ENCODE measurements around the gene ARGLU1. TPM values are rescaled to one million over a fixed set of nuclear protein-coding genes. Genes with fewer than 3 reads are reported as not detected.

Gene ARGLU1
- total RNA-seq, 3 donors from 2014 or later, result 122 to 181 (median 136) TPM

DNA sequence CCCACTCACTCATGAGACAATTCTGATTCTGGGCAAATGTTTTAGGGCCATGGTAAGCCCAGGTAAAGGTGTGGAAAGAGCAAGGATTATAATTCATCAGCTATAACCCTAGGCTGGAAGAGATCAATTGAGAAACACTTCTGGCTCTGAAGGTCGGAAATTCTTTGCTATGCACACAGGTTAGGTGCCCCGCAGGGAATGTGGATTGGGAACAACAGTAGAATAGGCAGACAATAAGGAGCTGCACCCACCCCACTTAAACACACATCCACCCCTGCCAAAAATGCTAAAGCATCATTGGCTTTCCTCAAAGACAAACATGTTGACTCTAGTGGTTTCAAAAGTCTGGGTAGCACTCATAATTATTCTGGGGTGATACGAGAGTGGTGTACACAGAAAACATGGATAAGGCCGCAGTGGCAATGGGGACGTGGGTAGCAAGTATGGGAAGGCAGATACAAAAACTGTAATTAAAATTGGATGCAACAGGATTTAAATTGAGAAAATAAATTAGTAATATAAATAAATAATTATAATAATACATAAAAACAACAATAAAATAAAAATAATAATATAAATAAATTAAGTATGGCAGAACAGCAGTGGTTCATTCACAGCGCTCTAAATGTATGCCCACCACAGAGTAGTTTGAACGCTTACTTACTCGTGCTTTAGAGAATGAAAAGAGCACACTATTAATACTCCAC lies 41.0 kb downstream of the ARGLU1 start:
- no peak overlapping the region for H3K27ac ChIP-seq
- H3K9me3 ChIP-seq, result no peaks in the 10 kb centered on the region
- no peak overlapping the region for H3K4me3 ChIP-seq
- no peak for TF ChIP-seq POLR2A (IDR thresholded peaks at IDR 0.05)
- TF ChIP-seq POLR2AphosphoS5 (IDR thresholded peaks at IDR 0.05), result no peak
- TF ChIP-seq, protein P1, sequence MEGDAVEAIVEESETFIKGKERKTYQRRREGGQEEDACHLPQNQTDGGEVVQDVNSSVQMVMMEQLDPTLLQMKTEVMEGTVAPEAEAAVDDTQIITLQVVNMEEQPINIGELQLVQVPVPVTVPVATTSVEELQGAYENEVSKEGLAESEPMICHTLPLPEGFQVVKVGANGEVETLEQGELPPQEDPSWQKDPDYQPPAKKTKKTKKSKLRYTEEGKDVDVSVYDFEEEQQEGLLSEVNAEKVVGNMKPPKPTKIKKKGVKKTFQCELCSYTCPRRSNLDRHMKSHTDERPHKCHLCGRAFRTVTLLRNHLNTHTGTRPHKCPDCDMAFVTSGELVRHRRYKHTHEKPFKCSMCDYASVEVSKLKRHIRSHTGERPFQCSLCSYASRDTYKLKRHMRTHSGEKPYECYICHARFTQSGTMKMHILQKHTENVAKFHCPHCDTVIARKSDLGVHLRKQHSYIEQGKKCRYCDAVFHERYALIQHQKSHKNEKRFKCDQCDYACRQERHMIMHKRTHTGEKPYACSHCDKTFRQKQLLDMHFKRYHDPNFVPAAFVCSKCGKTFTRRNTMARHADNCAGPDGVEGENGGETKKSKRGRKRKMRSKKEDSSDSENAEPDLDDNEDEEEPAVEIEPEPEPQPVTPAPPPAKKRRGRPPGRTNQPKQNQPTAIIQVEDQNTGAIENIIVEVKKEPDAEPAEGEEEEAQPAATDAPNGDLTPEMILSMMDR (IDR thresholded peaks at IDR 0.05), result no peak
- no peak for DNase-seq (ENCODE audit: low spot score in 2 of 2)
- H3K36me3 ChIP-seq, result no peaks in the 10 kb centered on the region
- H3K27me3 ChIP-seq, result no peaks in the 10 kb centered on the region
- intact Hi-C loops (cut with DNase I; ENCODE audit: low total_unique reads), result no loop called here
- peaks cover 0 to 5% of the 10 kb centered on the region in 2 donors for H3K4me1 ChIP-seq

DNA sequence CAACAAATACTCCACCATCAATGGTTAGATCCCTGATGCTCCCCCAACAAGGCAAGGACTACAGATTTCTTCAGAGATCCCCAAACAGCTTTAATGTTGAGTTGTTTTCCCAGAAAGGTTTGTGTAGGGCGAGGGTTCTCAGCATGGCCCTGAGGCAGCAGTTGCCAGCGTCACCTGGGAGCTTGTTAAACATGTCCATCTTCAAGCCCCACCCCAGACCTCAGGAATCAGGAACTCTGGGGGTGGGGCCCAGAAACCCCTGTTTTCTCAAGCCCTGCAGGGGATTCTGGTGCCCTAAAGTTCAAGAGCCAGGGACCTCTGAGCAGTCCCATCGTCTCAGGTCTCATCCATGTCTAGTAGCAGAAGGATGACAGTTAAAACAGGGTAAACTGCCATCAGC lies 42.1 kb downstream of the ARGLU1 start:
- Histone ChIP-seq H3K27me3 (no peaks in the 10 kb centered on the region), H3K9me3 (no peaks in the 10 kb centered on the region), H3K36me3 (no peaks in the 10 kb centered on the region), H3K4me1 (peaks cover 0 to 5% of the 10 kb centered on the region in 2 donors), H3K27ac (peak overlapping the region; percentile 1 to 12), H3K4me3 (no peak overlapping the region)
- TF ChIP-seq, protein P1 (IDR thresholded peaks at IDR 0.05), result no peak
- intact Hi-C loops (cut with DNase I; ENCODE audit: low total_unique reads), result no loop called here
- DNase-seq (ENCODE audit: low spot score in 2 of 2), result no peak

DNA sequence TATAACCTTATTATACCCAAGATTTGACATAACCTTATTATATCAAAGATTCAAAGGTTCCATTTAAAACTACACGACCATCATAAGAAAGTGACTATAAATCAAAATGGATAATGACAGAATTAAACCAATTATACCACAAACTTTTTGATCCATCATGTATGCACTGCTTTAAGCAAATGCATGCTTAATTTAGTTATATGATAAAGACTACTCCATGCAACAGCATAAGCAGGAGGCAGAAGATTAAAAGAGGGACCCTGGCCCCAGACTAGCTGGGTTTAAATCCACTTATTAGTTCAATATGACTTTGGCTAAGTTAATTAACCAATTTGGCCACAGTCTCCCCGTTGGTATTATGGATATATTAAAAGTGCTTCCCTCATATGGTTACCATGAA lies 43.8 kb downstream of the ARGLU1 start:
- Histone ChIP-seq H3K36me3 (no peaks in the 10 kb centered on the region), H3K4me3 (no peak overlapping the region), H3K27ac (no peak overlapping the region), H3K9me3 (no peaks in the 10 kb centered on the region), H3K4me1 (peaks cover 0 to 5% of the 10 kb centered on the region in 2 donors), H3K27me3 (no peaks in the 10 kb centered on the region)
- no peak for DNase-seq (ENCODE audit: low spot score in 2 of 2)
- TF ChIP-seq, protein P1 (IDR thresholded peaks at IDR 0.05), result no peak
- no peak for TF ChIP-seq POLR2A (IDR thresholded peaks at IDR 0.05)
- no peak for TF ChIP-seq POLR2AphosphoS5 (IDR thresholded peaks at IDR 0.05)
- intact Hi-C loops (cut with DNase I; ENCODE audit: low total_unique reads), result no loop called here

DNA sequence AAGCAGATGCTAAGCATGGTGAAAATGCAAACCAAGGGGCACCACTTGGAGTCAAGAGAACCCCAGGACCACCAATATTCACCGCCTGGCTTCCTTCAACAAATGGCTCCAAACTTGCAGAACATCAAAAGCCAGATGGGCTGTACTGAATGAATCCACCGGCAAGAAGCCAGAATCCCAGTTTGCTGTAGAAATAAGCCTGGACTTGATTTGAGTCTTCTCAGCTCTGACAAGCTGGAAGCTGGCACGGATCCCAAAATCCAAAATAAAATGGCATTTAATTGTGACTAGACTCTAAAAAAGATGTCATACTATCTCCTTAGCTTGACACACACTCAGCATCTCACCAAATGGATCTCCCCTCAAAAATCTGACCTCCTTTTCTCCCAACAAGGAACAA lies 44.4 kb downstream of the ARGLU1 start:
- Histone ChIP-seq H3K36me3 (no peaks in the 10 kb centered on the region), H3K9me3 (no peaks in the 10 kb centered on the region), H3K4me3 (no peak overlapping the region), H3K27me3 (no peaks in the 10 kb centered on the region), H3K4me1 (peaks cover 0 to 5% of the 10 kb centered on the region in 2 donors), H3K27ac (no peak overlapping the region)
- DNase-seq (ENCODE audit: low spot score in 2 of 2), result no peak
- intact Hi-C loops (cut with DNase I; ENCODE audit: low total_unique reads), result no loop called here
- TF ChIP-seq, protein P1 (IDR thresholded peaks at IDR 0.05), result no peak
- TF ChIP-seq POLR2AphosphoS5 (IDR thresholded peaks at IDR 0.05) (no peak), POLR2A (IDR thresholded peaks at IDR 0.05) (no peak)

DNA sequence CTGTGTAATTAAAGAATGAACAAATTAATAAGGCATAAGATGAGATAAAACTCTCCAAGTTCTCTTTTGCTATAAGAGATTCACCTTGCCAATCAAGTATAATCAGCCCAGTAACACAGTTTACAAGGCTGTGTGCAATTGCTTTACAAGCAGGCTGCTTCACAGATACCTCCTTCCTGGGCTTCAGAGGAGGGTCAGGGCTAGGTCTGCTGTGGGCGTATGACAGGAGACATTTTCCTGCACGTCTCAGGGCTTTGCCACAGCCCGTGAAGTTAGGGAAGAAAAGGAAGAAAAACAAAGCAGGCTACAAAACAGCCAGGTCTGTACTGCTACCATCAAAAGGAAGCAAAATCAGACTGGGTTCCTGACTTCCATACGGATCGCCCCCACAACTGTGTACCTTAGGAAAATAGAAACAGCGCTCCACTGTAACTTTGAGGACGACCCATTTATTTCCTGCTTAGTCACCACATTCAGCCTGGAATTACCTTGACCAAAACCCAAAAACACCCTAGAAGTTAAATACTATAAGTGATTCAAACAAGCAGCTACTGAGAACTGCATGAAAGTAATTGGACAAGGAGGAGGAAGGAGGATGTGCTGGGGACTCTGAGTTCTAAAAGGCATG lies 44.9 kb downstream of the ARGLU1 start:
- TF ChIP-seq, protein P1 (IDR thresholded peaks at IDR 0.05), result no peak
- no peak overlapping the region for H3K27ac ChIP-seq
- no peaks in the 10 kb centered on the region for H3K9me3 ChIP-seq
- H3K4me1 ChIP-seq, result peaks cover 0 to 5% of the 10 kb centered on the region in 2 donors
- H3K4me3 ChIP-seq, result peak overlapping the region in 1 of 3 donors; percentile 26
- DNase-seq (ENCODE audit: low spot score in 2 of 2), result no peak
- H3K27me3 ChIP-seq, result no peaks in the 10 kb centered on the region
- H3K36me3 ChIP-seq, result no peaks in the 10 kb centered on the region
- intact Hi-C loops (cut with DNase I; ENCODE audit: low total_unique reads), result no loop called here

Measured in breast epithelium (tissue), 4 donors.